GM23338 (cell line): ENCODE measurements around the gene SELENOM. TPM values are rescaled to one million over a fixed set of nuclear protein-coding genes. Genes with fewer than 3 reads are reported as not detected.
A peak's percentile ranks its signal among the peaks of the same experiment; 100 is the strongest.

Source experiments
- ATAC-seq: fragments of 200-7000 bp; cut with Tn5 transposase; 3 replicates; pipeline ENCODE4 v1.9.1; 2020
- DNase-seq: peaks from one replicate; pipeline ENCODE4 v3.0.0-alpha.2; 2015; ENCODE audit warnings: low spot score
- H2AFZ ChIP-seq: fragments of 200-600 bp; sonication (generic); 2 replicates; pipeline ENCODE4 v1.8.0; 2016; ENCODE audit warnings: antibody characterized with exemption, mild to moderate bottlenecking, moderate library complexity
- H3F3A ChIP-seq: fragments of 200-600 bp; sonication (generic); replicated peaks from 2 replicates; pipeline ENCODE4 v1.8.0; 2017; ENCODE audit warnings: antibody characterized with exemption, mixed run types, low read depth
- H3K27ac ChIP-seq: fragments of 200-600 bp; sonication (generic); 2 replicates; pipeline ENCODE4 v1.6.1; 2016; ENCODE audit warnings: low read depth
- H3K27me3 ChIP-seq: fragments of 200-600 bp; sonication (generic); 2 replicates; pipeline ENCODE4 v1.8.0; 2016; ENCODE audit warnings: mild to moderate bottlenecking, mixed run types, moderate library complexity; ENCODE audit not compliant: insufficient read depth
- H3K36me3 ChIP-seq: fragments of 200-600 bp; sonication (generic); 2 replicates; pipeline ENCODE4 v1.8.0; 2016; ENCODE audit warnings: mild to moderate bottlenecking; ENCODE audit not compliant: insufficient read depth
- H3K4me1 ChIP-seq: fragments of 200-600 bp; sonication (generic); 2 replicates; pipeline ENCODE4 v1.8.0; 2016; ENCODE audit warnings: mild to moderate bottlenecking, moderate library complexity; ENCODE audit not compliant: insufficient read depth
- H3K4me2 ChIP-seq: fragments of 200-600 bp; sonication (generic); 2 replicates; pipeline ENCODE4 v1.7.1; 2017; ENCODE audit warnings: mixed run types
- H3K4me3 ChIP-seq: fragments of 200-600 bp; sonication (generic); 2 replicates; pipeline ENCODE4 v1.6.1; 2016; ENCODE audit warnings: mixed run types
- H3K79me2 ChIP-seq: fragments of 200-600 bp; sonication (generic); replicated peaks from 2 replicates; pipeline ENCODE4 v1.8.0; 2017; ENCODE audit warnings: mild to moderate bottlenecking; ENCODE audit not compliant: insufficient read depth
- H3K9me2 ChIP-seq: fragments of 200-600 bp; sonication (generic); 2 replicates; pipeline ENCODE4 v1.8.0; 2017; ENCODE audit not compliant: insufficient read depth
- H4K20me1 ChIP-seq: fragments of 200-600 bp; sonication (generic); replicated peaks from 2 replicates; pipeline ENCODE4 v1.8.0; 2017; ENCODE audit warnings: mild to moderate bottlenecking; ENCODE audit not compliant: insufficient read depth
- H3K27ac Mint-ChIP-seq: 2 replicates; pipeline ENCODE4 v1.8.0; 2020; ENCODE audit warnings: inconsistent platforms, mild to moderate bottlenecking, moderate library complexity, mixed read lengths
- H3K27me3 Mint-ChIP-seq: 3 replicates; pipeline ENCODE4 v1.8.0; 2022; ENCODE audit warnings: low read depth, mild to moderate bottlenecking, moderate library complexity, mixed read lengths, inconsistent platforms; ENCODE audit not compliant: insufficient read depth, poor library complexity
- H3K36me3 Mint-ChIP-seq: 3 replicates; pipeline ENCODE4 v1.8.0; 2021; ENCODE audit warnings: low read depth, mild to moderate bottlenecking, inconsistent platforms, moderate library complexity, mixed read lengths
- H3K4me1 Mint-ChIP-seq: 3 replicates; pipeline ENCODE4 v1.8.0; 2020; ENCODE audit warnings: mild to moderate bottlenecking, inconsistent platforms, mixed read lengths
- H3K4me3 Mint-ChIP-seq: 3 replicates; pipeline ENCODE4 v1.8.0; 2021; ENCODE audit warnings: moderate library complexity, mild to moderate bottlenecking, inconsistent platforms, mixed read lengths
- H3K9me3 Mint-ChIP-seq: 3 replicates; pipeline ENCODE4 v1.8.0; 2020; ENCODE audit warnings: moderate library complexity, mild to moderate bottlenecking, inconsistent platforms, mixed read lengths
- CREB1 ChIP-seq: fragments of 250-450 bp; sonication (Bioruptor Pico); IDR thresholded peaks from 2 replicates; pipeline ENCODE4 v1.5.0; 2020; ENCODE audit warnings: low read depth, mild to moderate bottlenecking, moderate library complexity
- EZH2 ChIP-seq: fragments of 200-600 bp; sonication (generic); IDR thresholded peaks from one replicate; pipeline ENCODE4 v1.8.0; 2017; ENCODE audit warnings: antibody characterized with exemption, mild to moderate bottlenecking, low read depth; ENCODE audit not compliant: unreplicated experiment
- EZH2phosphoT487 ChIP-seq: fragments of 200-600 bp; sonication (generic); IDR thresholded peaks from one replicate; pipeline ENCODE4 v1.8.1; 2018; ENCODE audit warnings: antibody characterized with exemption; ENCODE audit not compliant: unreplicated experiment
- JUNB ChIP-seq: IDR thresholded peaks from one replicate; pipeline ENCODE4 v1.6.1; 2016; ENCODE audit warnings: antibody characterized with exemption; ENCODE audit not compliant: unreplicated experiment
- NANOG ChIP-seq: IDR thresholded peaks from 2 replicates; pipeline ENCODE4 v1.6.1; 2016; ENCODE audit warnings: antibody characterized with exemption, borderline replicate concordance
- POLR2AphosphoS5 ChIP-seq: IDR thresholded peaks from 2 replicates; pipeline ENCODE4 v1.6.1; 2016; ENCODE audit warnings: antibody characterized with exemption, low read depth
- STAT1 ChIP-seq: IDR thresholded peaks from one replicate; pipeline ENCODE4 v1.6.1; 2016; ENCODE audit warnings: antibody characterized with exemption; ENCODE audit not compliant: unreplicated experiment
- ZNF114 ChIP-seq: fragments of 250-450 bp; sonication (Bioruptor Pico); IDR thresholded peaks from 2 replicates; pipeline ENCODE4 v1.5.0; 2020; ENCODE audit warnings: mild to moderate bottlenecking, moderate library complexity
- ZNF331 ChIP-seq: fragments of 250-450 bp; sonication (Bioruptor Pico); IDR thresholded peaks from 2 replicates; pipeline ENCODE4 v1.5.0; 2020; ENCODE audit warnings: low read depth, mild to moderate bottlenecking, moderate library complexity
- polyA plus RNA-seq: library from polyadenylated mRNA; unstranded; fragments of >200 nt; fragmentation: Nextera tagmentation; extraction: Ambion mirVana; gene quantifications from 2 replicates; pipeline ENCODE4 v1.2.1, GENCODE V29; 2016
- total RNA-seq: library from RNA; depleted of rRNA; stranded (reverse); fragments of >200 nt; shearing (Covaris generic); gene quantifications from 2 replicates; pipeline ENCODE4 v1.2.3, GENCODE V29; 2014
- TF ChIP-seq, protein P1 (sequence below), 2 experiments: fragments of 200-600 bp in 1 of 2; sonication (generic) in 1 of 2; conservative IDR thresholded peaks; 2 replicates each; pipeline versions ENCODE4 v1.5.1 to v1.6.1; 2016 to 2017; ENCODE audit warnings: antibody characterized with exemption in 2 of 2, low read depth in 2 of 2, mild to moderate bottlenecking in 2 of 2, moderate library complexity in 1 of 2
- TF ChIP-seq, protein P2 (sequence below): IDR thresholded peaks from 2 replicates; pipeline ENCODE4 v1.6.1; 2016; ENCODE audit warnings: antibody characterized with exemption
- TF ChIP-seq, protein P3 (sequence below): fragments of 250-450 bp; sonication (Bioruptor Pico); IDR thresholded peaks from 2 replicates; pipeline ENCODE4 v1.5.0; 2020; ENCODE audit warnings: mild to moderate bottlenecking, moderate library complexity
- TF ChIP-seq, protein P4 (sequence below): IDR thresholded peaks from one replicate; pipeline ENCODE4 v1.6.1; 2018; ENCODE audit warnings: antibody characterized with exemption; ENCODE audit not compliant: unreplicated experiment

SELENOM gene
- total and polyA plus RNA-seq, 2 experiments from 2014 or later, result 44.9 to 50.8 TPM

- Mint-ChIP-seq H3K9me3 (no peaks in the 10 kb centered on the region), H3K36me3 (no peaks in the 10 kb centered on the region; the same call in 2 of the 3 replicates), H3K4me1 (peaks cover 34% of the 10 kb centered on the region), H3K27me3 (peaks cover 26% of the 10 kb centered on the region), H3K27ac (peak overlapping the region; percentile 56; the same call in 1 of the 2 replicates), H3K4me3 (peak overlapping the region; percentile 77)
- Histone ChIP-seq H3K27me3 (peaks cover 9% of the 10 kb centered on the region), H3K4me1 (peaks cover 21% of the 10 kb centered on the region), H3K79me2 (peaks cover 12% of the 10 kb centered on the region), H3K4me2 (peak overlapping the region; percentile 100), H3K36me3 (no peaks in the 10 kb centered on the region), H2AFZ (0 out of 2 replicates have a peak overlapping the region, but pooled peaks have one; percentile 32), H3F3A (peaks cover 7% of the 10 kb centered on the region; the same call in 1 of the 2 replicates), H4K20me1 (peaks cover 4% of the 10 kb centered on the region; the same call in 1 of the 2 replicates), H3K27ac (peak overlapping the region; percentile 94), H3K4me3 (peak overlapping the region; percentile 96), H3K9me2 (no peaks in the 10 kb centered on the region)
- TF ChIP-seq, protein P1, sequence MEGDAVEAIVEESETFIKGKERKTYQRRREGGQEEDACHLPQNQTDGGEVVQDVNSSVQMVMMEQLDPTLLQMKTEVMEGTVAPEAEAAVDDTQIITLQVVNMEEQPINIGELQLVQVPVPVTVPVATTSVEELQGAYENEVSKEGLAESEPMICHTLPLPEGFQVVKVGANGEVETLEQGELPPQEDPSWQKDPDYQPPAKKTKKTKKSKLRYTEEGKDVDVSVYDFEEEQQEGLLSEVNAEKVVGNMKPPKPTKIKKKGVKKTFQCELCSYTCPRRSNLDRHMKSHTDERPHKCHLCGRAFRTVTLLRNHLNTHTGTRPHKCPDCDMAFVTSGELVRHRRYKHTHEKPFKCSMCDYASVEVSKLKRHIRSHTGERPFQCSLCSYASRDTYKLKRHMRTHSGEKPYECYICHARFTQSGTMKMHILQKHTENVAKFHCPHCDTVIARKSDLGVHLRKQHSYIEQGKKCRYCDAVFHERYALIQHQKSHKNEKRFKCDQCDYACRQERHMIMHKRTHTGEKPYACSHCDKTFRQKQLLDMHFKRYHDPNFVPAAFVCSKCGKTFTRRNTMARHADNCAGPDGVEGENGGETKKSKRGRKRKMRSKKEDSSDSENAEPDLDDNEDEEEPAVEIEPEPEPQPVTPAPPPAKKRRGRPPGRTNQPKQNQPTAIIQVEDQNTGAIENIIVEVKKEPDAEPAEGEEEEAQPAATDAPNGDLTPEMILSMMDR (conservative IDR thresholded peaks at IDR 0.05; ENCODE audit: low read depth in 2 of 2), result no peak
- no peak for TF ChIP-seq EZH2phosphoT487
- TF ChIP-seq NANOG, result no peak
- TF ChIP-seq POLR2AphosphoS5, result no peak
- TF ChIP-seq, protein P2, sequence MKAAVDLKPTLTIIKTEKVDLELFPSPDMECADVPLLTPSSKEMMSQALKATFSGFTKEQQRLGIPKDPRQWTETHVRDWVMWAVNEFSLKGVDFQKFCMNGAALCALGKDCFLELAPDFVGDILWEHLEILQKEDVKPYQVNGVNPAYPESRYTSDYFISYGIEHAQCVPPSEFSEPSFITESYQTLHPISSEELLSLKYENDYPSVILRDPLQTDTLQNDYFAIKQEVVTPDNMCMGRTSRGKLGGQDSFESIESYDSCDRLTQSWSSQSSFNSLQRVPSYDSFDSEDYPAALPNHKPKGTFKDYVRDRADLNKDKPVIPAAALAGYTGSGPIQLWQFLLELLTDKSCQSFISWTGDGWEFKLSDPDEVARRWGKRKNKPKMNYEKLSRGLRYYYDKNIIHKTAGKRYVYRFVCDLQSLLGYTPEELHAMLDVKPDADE, result no peak
- TF ChIP-seq JUNB, result no peak
- TF ChIP-seq EZH2, result no peak
- TF ChIP-seq, protein P3, sequence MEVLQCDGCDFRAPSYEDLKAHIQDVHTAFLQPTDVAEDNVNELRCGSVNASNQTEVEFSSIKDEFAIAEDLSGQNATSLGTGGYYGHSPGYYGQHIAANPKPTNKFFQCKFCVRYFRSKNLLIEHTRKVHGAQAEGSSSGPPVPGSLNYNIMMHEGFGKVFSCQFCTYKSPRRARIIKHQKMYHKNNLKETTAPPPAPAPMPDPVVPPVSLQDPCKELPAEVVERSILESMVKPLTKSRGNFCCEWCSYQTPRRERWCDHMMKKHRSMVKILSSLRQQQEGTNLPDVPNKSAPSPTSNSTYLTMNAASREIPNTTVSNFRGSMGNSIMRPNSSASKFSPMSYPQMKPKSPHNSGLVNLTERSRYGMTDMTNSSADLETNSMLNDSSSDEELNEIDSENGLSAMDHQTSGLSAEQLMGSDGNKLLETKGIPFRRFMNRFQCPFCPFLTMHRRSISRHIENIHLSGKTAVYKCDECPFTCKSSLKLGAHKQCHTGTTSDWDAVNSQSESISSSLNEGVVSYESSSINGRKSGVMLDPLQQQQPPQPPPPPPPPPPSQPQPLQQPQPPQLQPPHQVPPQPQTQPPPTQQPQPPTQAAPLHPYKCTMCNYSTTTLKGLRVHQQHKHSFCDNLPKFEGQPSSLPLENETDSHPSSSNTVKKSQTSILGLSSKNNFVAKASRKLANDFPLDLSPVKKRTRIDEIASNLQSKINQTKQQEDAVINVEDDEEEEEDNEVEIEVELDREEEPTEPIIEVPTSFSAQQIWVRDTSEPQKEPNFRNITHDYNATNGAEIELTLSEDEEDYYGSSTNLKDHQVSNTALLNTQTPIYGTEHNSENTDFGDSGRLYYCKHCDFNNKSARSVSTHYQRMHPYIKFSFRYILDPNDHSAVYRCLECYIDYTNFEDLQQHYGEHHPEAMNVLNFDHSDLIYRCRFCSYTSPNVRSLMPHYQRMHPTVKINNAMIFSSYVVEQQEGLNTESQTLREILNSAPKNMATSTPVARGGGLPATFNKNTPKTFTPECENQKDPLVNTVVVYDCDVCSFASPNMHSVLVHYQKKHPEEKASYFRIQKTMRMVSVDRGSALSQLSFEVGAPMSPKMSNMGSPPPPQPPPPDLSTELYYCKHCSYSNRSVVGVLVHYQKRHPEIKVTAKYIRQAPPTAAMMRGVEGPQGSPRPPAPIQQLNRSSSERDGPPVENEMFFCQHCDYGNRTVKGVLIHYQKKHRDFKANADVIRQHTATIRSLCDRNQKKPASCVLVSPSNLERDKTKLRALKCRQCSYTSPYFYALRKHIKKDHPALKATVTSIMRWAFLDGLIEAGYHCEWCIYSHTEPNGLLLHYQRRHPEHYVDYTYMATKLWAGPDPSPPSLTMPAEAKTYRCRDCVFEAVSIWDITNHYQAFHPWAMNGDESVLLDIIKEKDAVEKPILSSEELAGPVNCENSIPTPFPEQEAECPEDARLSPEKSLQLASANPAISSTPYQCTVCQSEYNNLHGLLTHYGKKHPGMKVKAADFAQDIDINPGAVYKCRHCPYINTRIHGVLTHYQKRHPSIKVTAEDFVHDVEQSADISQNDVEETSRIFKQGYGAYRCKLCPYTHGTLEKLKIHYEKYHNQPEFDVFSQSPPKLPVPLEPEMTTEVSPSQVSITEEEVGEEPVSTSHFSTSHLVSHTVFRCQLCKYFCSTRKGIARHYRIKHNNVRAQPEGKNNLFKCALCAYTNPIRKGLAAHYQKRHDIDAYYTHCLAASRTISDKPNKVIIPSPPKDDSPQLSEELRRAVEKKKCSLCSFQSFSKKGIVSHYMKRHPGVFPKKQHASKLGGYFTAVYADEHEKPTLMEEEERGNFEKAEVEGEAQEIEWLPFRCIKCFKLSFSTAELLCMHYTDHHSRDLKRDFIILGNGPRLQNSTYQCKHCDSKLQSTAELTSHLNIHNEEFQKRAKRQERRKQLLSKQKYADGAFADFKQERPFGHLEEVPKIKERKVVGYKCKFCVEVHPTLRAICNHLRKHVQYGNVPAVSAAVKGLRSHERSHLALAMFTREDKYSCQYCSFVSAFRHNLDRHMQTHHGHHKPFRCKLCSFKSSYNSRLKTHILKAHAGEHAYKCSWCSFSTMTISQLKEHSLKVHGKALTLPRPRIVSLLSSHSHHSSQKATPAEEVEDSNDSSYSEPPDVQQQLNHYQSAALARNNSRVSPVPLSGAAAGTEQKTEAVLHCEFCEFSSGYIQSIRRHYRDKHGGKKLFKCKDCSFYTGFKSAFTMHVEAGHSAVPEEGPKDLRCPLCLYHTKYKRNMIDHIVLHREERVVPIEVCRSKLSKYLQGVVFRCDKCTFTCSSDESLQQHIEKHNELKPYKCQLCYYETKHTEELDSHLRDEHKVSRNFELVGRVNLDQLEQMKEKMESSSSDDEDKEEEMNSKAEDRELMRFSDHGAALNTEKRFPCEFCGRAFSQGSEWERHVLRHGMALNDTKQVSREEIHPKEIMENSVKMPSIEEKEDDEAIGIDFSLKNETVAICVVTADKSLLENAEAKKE, result no peak
- no peak for TF ChIP-seq STAT1
- no peak for TF ChIP-seq ZNF331 (CRISPR knock-in tag)
- TF ChIP-seq CREB1 (CRISPR knock-in tag), result no peak
- TF ChIP-seq ZNF114 (CRISPR knock-in tag), result no peak
- TF ChIP-seq, protein P4, sequence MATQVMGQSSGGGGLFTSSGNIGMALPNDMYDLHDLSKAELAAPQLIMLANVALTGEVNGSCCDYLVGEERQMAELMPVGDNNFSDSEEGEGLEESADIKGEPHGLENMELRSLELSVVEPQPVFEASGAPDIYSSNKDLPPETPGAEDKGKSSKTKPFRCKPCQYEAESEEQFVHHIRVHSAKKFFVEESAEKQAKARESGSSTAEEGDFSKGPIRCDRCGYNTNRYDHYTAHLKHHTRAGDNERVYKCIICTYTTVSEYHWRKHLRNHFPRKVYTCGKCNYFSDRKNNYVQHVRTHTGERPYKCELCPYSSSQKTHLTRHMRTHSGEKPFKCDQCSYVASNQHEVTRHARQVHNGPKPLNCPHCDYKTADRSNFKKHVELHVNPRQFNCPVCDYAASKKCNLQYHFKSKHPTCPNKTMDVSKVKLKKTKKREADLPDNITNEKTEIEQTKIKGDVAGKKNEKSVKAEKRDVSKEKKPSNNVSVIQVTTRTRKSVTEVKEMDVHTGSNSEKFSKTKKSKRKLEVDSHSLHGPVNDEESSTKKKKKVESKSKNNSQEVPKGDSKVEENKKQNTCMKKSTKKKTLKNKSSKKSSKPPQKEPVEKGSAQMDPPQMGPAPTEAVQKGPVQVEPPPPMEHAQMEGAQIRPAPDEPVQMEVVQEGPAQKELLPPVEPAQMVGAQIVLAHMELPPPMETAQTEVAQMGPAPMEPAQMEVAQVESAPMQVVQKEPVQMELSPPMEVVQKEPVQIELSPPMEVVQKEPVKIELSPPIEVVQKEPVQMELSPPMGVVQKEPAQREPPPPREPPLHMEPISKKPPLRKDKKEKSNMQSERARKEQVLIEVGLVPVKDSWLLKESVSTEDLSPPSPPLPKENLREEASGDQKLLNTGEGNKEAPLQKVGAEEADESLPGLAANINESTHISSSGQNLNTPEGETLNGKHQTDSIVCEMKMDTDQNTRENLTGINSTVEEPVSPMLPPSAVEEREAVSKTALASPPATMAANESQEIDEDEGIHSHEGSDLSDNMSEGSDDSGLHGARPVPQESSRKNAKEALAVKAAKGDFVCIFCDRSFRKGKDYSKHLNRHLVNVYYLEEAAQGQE, result no peak
- ATAC-seq, result peak; percentile 5
- peak; percentile 74 for DNase-seq
Measured at GRCh38 chr22:31085493-31085824, 21.9 kb downstream of the SELENOM start.
